Measurements from ENCODE around the gene SMIM26. TPM values are rescaled to one million over a fixed set of nuclear protein-coding genes. Genes with fewer than 3 reads are reported as not detected.

SMIM26 gene
- total RNA-seq, 3 donors from 2014 or later = 61.3 to 65.5 (median 61.6) TPM

DNA sequence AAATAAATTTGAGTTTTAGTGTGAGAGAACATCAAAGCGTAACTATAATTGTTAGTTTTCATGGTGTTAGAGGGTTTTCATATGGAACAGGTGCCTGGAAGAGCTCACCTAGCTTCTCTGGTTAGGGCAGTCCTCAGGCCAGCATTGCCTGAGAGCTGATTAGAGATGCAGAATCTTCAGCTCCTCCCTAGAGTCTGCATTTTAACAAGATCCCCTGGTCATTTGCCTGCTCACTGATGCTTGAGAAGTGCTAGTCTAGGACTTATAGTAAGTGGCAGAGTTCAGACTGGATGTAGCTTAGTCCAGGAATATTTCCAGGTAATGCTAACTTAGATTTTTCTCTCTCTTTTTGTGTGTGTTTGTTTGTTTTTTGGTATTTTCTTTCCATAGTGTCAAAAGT lies 21.7 kb upstream of the SMIM26 start:
- peaks cover 48% of the 10 kb centered on the region for H3K36me3 Mint-ChIP-seq (ENCODE audit: insufficient read depth)
- H3K9me3 Mint-ChIP-seq = no peaks in the 10 kb centered on the region
- no peak overlapping the region for H3K4me3 Mint-ChIP-seq
- no peaks in the 10 kb centered on the region for H3K27me3 Mint-ChIP-seq (ENCODE audit: low read depth)
- H3K4me1 Mint-ChIP-seq (ENCODE audit: low read depth) = no peaks in the 10 kb centered on the region
- ATAC-seq (no peak), DNase-seq (no peak)

- Mint-ChIP-seq H3K9me3 (no peaks in the 10 kb centered on the region), H3K4me3 (no peak overlapping the region), H3K36me3 (ENCODE audit: insufficient read depth) (peaks cover 43% of the 10 kb centered on the region), H3K4me1 (ENCODE audit: low read depth) (no peaks in the 10 kb centered on the region), H3K27me3 (ENCODE audit: low read depth) (no peaks in the 10 kb centered on the region)
- no peak for ATAC-seq
- DNase-seq = no peak
Observed at GRCh38 chr20:18548465-18548864, 18.8 kb upstream of the SMIM26 start.

DNA sequence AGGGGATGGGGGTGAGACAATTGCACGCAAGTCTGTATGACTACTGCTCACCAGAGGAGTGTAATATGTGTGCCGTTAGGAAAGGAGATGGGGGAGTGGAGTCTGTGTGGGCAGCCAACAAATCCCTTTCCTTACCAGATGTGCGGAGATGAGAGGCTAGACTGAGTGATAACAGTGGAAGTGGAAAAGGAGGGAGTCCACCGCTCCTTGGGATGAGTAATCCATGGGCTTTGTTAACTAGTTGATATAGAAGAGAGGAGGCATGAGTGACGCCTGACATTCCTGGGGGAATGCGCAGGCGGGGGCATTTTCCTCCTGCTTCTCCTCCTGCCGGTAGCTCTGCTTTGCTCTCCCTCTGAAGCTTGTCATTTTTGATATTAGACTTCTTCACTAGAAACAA lies 13.5 kb upstream of the SMIM26 start:
- Mint-ChIP-seq H3K4me3 (no peak overlapping the region), H3K4me1 (ENCODE audit: low read depth) (no peaks in the 10 kb centered on the region), H3K27me3 (ENCODE audit: low read depth) (no peaks in the 10 kb centered on the region), H3K9me3 (no peaks in the 10 kb centered on the region), H3K36me3 (ENCODE audit: insufficient read depth) (peaks cover 35% of the 10 kb centered on the region)
- DNase-seq = no peak
- ATAC-seq = no peak

DNA sequence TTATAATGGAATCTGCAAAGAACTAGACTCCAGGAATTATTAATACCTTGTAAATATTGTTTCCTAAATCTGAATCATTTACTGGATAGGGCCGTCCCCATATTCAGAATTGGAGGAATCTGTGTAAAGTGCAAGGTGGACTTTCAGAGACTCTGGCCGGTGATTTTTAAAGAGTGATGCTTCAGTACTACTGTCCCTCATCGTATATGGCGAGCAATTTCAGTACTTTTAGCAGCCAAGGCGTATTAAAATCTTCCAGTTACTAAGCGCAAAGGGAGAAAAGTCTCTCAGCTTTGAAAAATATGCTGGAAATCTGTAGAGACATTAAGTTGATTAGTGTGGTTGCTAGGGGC lies 483 bp downstream of the SMIM26 start:
- peaks cover 7% of the 10 kb centered on the region for H3K9me3 Mint-ChIP-seq
- H3K4me1 Mint-ChIP-seq (ENCODE audit: low read depth) = peaks cover 15% of the 10 kb centered on the region
- no peak for DNase-seq
- H3K27me3 Mint-ChIP-seq (ENCODE audit: low read depth) = no peaks in the 10 kb centered on the region
- ATAC-seq = peak in 1 of 2 donors; percentile 11
- peaks cover 21% of the 10 kb centered on the region for H3K36me3 Mint-ChIP-seq (ENCODE audit: insufficient read depth)
- H3K4me3 Mint-ChIP-seq = peak overlapping the region; percentile 94

- no peak overlapping the region for H3K4me3 Mint-ChIP-seq
- peaks cover 7% of the 10 kb centered on the region for H3K9me3 Mint-ChIP-seq
- no peak for DNase-seq
- peaks cover 17% of the 10 kb centered on the region for H3K36me3 Mint-ChIP-seq (ENCODE audit: insufficient read depth)
- H3K27me3 Mint-ChIP-seq (ENCODE audit: low read depth) = no peaks in the 10 kb centered on the region
- ATAC-seq = no peak
- H3K4me1 Mint-ChIP-seq (ENCODE audit: low read depth) = peaks cover 15% of the 10 kb centered on the region
Observed at GRCh38 chr20:18571009-18571408, 3.8 kb downstream of the SMIM26 start.

- Mint-ChIP-seq H3K4me1 (ENCODE audit: low read depth) (peaks cover 12% of the 10 kb centered on the region), H3K4me3 (no peak overlapping the region), H3K36me3 (ENCODE audit: insufficient read depth) (peaks cover 17% of the 10 kb centered on the region), H3K9me3 (peaks cover 7% of the 10 kb centered on the region), H3K27me3 (ENCODE audit: low read depth) (no peaks in the 10 kb centered on the region)
- no peak for ATAC-seq
- no peak for DNase-seq
Observed at GRCh38 chr20:18571578-18571977, 4.3 kb downstream of the SMIM26 start.

- Mint-ChIP-seq H3K4me1 (ENCODE audit: low read depth) (peaks cover 3% of the 10 kb centered on the region), H3K9me3 (no peaks in the 10 kb centered on the region), H3K36me3 (ENCODE audit: insufficient read depth) (no peaks in the 10 kb centered on the region), H3K27me3 (ENCODE audit: low read depth) (no peaks in the 10 kb centered on the region), H3K4me3 (no peak overlapping the region)
- DNase-seq (no peak), ATAC-seq (no peak)
Observed at GRCh38 chr20:18577942-18578341, 10.7 kb downstream of the SMIM26 start.

DNA sequence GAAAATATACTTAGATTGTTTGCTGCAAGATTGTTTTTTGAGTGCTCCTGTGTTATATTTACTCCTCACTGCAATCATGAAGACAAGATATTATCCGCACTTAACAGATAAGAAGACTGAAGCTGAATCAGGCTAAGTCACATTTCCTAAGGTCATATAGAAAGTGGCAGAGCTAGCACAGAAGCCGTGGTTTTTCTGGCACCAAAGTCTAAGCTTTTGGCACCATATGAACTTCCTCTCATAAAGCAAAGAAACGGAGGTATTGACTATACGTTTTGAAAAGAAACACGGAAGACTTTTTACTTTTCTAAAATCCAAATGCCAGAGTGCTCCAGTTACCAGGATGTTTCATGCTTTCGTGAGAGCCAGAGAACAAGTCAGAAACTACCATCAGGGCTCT lies 11.3 kb downstream of the SMIM26 start:
- Mint-ChIP-seq H3K27me3 (ENCODE audit: low read depth) (no peaks in the 10 kb centered on the region), H3K4me1 (ENCODE audit: low read depth) (peaks cover 3% of the 10 kb centered on the region), H3K36me3 (ENCODE audit: insufficient read depth) (no peaks in the 10 kb centered on the region), H3K4me3 (no peak overlapping the region), H3K9me3 (no peaks in the 10 kb centered on the region)
- ATAC-seq (no peak), DNase-seq (no peak)

DNA sequence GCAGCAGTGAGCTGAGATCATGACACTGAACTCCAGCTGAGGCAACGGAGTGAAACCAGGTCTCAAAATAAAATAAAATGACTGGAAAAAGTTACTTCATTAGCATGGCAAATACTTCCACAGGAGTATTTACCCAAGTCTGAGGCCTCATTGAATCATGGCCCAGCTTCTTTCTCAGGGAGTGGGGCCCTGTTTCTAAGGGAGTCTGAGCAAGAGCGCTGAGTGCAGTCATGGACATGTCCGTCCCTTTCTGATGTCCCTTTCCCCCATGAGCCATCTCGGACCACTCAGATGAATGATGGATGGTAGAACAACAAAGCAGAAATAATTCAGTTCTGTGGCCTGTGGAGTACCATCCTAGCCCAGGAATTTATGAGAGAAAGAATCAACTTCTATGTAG lies 12.8 kb downstream of the SMIM26 start:
- ATAC-seq (no peak), DNase-seq (no peak)
- H3K4me1 Mint-ChIP-seq (ENCODE audit: low read depth) = peaks cover 3% of the 10 kb centered on the region
- H3K4me3 Mint-ChIP-seq = no peak overlapping the region
- no peaks in the 10 kb centered on the region for H3K36me3 Mint-ChIP-seq (ENCODE audit: insufficient read depth)
- H3K27me3 Mint-ChIP-seq (ENCODE audit: low read depth) = peaks cover 6% of the 10 kb centered on the region
- no peaks in the 10 kb centered on the region for H3K9me3 Mint-ChIP-seq

- peaks cover 6% of the 10 kb centered on the region for H3K27me3 Mint-ChIP-seq (ENCODE audit: low read depth)
- no peak for ATAC-seq
- peaks cover 24% of the 10 kb centered on the region for H3K4me1 Mint-ChIP-seq (ENCODE audit: low read depth)
Observed at GRCh38 chr20:18585134-18585533, 17.9 kb downstream of the SMIM26 start.

DNA sequence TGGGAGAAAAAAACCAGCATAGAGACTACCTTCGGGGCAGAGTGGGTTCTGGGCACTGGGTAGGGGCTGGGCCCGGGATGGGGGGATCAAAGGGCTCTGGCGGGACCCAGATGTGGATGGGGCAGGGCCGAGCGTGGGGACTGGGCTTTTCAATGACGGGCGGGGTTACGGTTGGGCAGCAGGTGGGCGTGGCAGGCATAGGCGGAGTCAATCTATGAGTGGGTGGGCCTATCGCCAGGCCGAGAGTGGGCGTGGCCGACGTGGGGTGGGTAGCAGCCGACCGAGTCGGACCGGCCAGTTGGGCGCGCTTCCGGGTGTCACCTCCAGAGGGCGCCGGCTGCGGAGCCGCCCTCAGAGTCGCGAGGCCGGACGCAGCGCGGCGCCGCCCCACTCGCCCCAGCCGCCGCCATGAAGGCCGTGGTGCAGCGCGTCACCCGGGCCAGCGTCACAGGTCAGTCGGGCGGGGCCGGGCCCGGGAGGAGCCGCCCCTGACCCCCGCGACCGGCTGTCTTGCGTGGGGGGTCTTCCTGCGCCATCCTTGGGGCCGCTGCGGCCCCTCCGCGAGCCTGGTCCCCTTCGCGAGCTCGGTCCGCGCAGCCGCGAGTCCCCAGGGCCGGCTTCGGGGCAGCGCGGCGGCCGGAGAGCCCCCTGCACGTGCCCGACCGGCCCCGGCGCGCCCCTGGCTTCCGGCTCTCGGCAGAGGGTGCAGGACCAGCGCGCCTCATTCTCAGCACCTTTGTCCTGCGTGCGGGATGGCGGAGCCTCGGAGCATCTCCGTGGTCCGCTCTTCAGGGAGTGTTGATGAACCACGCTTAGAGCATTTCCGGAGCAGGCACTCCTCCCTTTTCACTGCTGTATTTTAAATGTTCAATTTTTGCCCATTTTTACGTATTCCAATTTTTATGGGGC lies 20.7 kb downstream of the SMIM26 start, which contains the start of gene DTD1:
DTD1 (plus strand) TSS at position 390 of the 909 bp plus-strand sequence; CDS start at position 409, 19 bp downstream.
- peak; percentile 84 to 89 for ATAC-seq

More at GRCh38 chr20:18585134-18585533, 17.9 kb downstream of the SMIM26 start:
- no peaks in the 10 kb centered on the region for H3K36me3 Mint-ChIP-seq (ENCODE audit: insufficient read depth)
- no peak for DNase-seq
- H3K9me3 Mint-ChIP-seq = no peaks in the 10 kb centered on the region
- H3K4me3 Mint-ChIP-seq = no peak overlapping the region

DNA sequence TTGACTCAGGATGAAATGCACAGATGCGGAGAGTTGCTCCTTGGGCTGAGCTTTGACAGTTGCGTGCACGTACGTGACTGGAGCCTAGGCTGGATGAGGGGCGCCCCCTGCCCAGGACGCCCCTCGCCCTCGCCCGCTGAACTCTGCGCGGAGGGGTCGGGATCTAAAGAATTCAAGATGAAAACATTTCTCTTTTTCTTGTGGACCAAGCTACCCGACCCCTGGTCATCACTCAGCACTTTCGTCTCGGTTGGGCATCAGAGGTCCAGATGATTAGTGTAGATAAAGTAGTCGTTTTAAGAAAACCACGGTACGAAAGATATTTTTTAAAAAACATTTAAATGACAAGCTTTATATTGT lies 21.3 kb downstream of the SMIM26 start:
- no peak for DNase-seq
- Mint-ChIP-seq H3K27me3 (ENCODE audit: low read depth) (peaks cover 6% of the 10 kb centered on the region), H3K4me3 (peak overlapping the region; percentile 89), H3K4me1 (ENCODE audit: low read depth) (peaks cover 24% of the 10 kb centered on the region), H3K9me3 (no peaks in the 10 kb centered on the region), H3K36me3 (ENCODE audit: insufficient read depth) (peaks cover 1% of the 10 kb centered on the region)
- no peak for ATAC-seq

More for the DNA sequence above, 20.7 kb downstream of the SMIM26 start, which contains the start of gene DTD1:
- Mint-ChIP-seq H3K9me3 (no peaks in the 10 kb centered on the region), H3K4me1 (ENCODE audit: low read depth) (peaks cover 24% of the 10 kb centered on the region), H3K4me3 (peak within 1 kb of the TSS; percentile 94), H3K27me3 (ENCODE audit: low read depth) (peaks cover 6% of the 10 kb centered on the region), H3K36me3 (ENCODE audit: insufficient read depth) (no peaks in the 10 kb centered on the region)
- DNase-seq = peak; percentile 73

DNA sequence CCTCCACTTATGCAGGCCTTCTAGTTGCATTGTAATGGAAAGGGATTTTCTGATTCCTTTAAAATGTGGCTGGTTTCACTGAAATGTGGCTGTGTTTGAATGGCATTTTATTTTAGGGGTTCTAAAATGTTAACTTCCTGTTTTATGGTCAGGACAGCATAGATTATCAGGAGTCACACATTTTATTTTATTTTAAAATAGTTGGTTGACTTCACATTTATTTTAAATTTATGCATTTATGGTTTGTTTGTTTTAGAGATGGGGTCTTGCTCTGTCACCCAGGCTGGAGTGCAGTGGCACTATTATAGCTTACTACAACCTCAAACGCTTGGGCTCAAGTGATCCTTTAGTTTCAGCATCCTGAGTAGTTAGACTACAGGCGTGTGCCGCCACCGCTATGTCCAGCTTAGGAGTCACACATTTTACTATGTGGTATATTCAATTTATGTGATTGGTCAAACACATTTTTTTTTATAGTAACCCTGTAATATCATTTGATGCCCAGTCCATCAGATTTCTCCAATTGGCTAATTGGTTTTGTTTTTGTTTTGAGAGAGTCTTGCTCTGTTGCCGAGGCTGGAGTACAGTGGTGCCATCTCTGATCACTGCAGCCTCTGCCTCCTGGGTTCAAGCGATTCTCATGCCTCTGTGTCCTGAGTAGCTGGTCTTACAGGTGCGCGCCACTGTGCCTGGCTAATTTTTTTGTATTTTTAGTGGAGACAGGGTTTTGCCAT lies 22.9 kb downstream of the SMIM26 start:
- H3K4me1 Mint-ChIP-seq (ENCODE audit: low read depth) = peaks cover 24% of the 10 kb centered on the region
- DNase-seq = no peak
- no peaks in the 10 kb centered on the region for H3K9me3 Mint-ChIP-seq
- no peaks in the 10 kb centered on the region for H3K27me3 Mint-ChIP-seq (ENCODE audit: low read depth)
- peaks cover 10% of the 10 kb centered on the region for H3K36me3 Mint-ChIP-seq (ENCODE audit: insufficient read depth)
- ATAC-seq = no peak
- peak overlapping the region; percentile 89 for H3K4me3 Mint-ChIP-seq

- no peaks in the 10 kb centered on the region for H3K27me3 Mint-ChIP-seq (ENCODE audit: low read depth)
- H3K4me1 Mint-ChIP-seq (ENCODE audit: low read depth) = peaks cover 2% of the 10 kb centered on the region
- peaks cover 33% of the 10 kb centered on the region for H3K36me3 Mint-ChIP-seq (ENCODE audit: insufficient read depth)
- no peaks in the 10 kb centered on the region for H3K9me3 Mint-ChIP-seq
- H3K4me3 Mint-ChIP-seq = no peak overlapping the region
- no peak for ATAC-seq
- no peak for DNase-seq
Observed at GRCh38 chr20:18596270-18596669, 29.0 kb downstream of the SMIM26 start.

DNA sequence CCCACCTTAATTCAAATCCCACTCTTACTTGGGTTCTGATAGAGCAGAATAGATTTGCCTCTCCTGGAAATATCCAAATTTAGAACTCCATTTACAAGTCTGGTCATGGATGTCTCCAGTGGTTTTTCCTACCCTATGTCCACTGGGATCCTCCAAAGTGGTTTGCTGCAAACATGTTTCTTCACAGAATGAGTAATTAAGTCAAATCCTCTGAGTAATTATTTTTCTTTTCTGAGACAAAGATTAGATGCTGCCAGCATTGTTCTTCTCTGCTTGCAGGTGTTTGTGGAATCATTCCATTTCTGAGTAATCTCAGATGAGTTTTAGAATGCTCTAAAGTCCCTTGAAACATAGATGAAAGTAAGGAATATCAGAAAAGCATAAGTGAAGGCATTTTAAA lies 42.5 kb downstream of the SMIM26 start:
- ATAC-seq = no peak
- H3K27me3 Mint-ChIP-seq (ENCODE audit: low read depth) = no peaks in the 10 kb centered on the region
- no peak for DNase-seq
- no peaks in the 10 kb centered on the region for H3K9me3 Mint-ChIP-seq
- H3K4me1 Mint-ChIP-seq (ENCODE audit: low read depth) = peaks cover 4% of the 10 kb centered on the region
- H3K36me3 Mint-ChIP-seq (ENCODE audit: insufficient read depth) = peaks cover 7% of the 10 kb centered on the region
- no peak overlapping the region for H3K4me3 Mint-ChIP-seq

Measured in activated T-cell treated with anti-CD3 and anti-CD28 coated beads, Interleukin-2, amount 50 U/mL, for 4 hours (primary cell).